Measurements from ENCODE around the gene SLC35E2B.

GRCh38 chr1:1666526-1666925, 26.1 kb downstream of the SLC35E2B start:
- TF ChIP-seq POLR2AphosphoS5 (IDR thresholded peaks at IDR 0.05; ENCODE audit: low read depth, low read length) (no peak), TAF1 (IDR thresholded peaks at IDR 0.05; ENCODE audit: borderline replicate concordance, low read depth, low read length) (no peak)

All from GM12892 (cell line).